ENCODE results near the gene DYSF. TPM values are rescaled to one million over a fixed set of nuclear protein-coding genes. Genes with fewer than 3 reads are reported as not detected.
A peak's percentile ranks its signal among the peaks of the same experiment; 100 is the strongest.

DYSF gene
- total RNA-seq, 1 experiment from 2014 or later: 0.50 TPM

GRCh38 chr2:71658771-71659170 lies 205.4 kb downstream of the DYSF start:
- in situ Hi-C loops (cut with HindIII; ENCODE audit: low pct_unique_long_range_greater_than_20kb, low sequenced_read_pairs): no loop called here
- DNase-seq (ENCODE audit: low read depth, low spot score): no peak

GRCh38 chr2:71659868-71660518 lies 206.6 kb downstream of the DYSF start:
- in situ Hi-C loops (cut with HindIII; ENCODE audit: low pct_unique_long_range_greater_than_20kb, low sequenced_read_pairs): no loop called here
- no peak for DNase-seq (ENCODE audit: low read depth, low spot score)

- in situ Hi-C loops (cut with HindIII; ENCODE audit: low pct_unique_long_range_greater_than_20kb, low sequenced_read_pairs): no loop called here
- DNase-seq (ENCODE audit: low read depth, low spot score): no peak
These were observed 208.4 kb downstream of the DYSF start for GRCh38 chr2:71661782-71662181.

- DNase-seq (ENCODE audit: low read depth, low spot score): no peak
- in situ Hi-C loops (cut with HindIII; ENCODE audit: low pct_unique_long_range_greater_than_20kb, low sequenced_read_pairs): no loop called here
These were observed 209.5 kb downstream of the DYSF start for GRCh38 chr2:71662665-71663394.

- in situ Hi-C loops (cut with HindIII; ENCODE audit: low pct_unique_long_range_greater_than_20kb, low sequenced_read_pairs): no loop called here
- DNase-seq (ENCODE audit: low read depth, low spot score): no peak
These were observed 210.8 kb downstream of the DYSF start for GRCh38 chr2:71664161-71664560.

GRCh38 chr2:71665168-71666093 lies 212.1 kb downstream of the DYSF start:
- DNase-seq (ENCODE audit: low read depth, low spot score): no peak
- in situ Hi-C loops (cut with HindIII; ENCODE audit: low pct_unique_long_range_greater_than_20kb, low sequenced_read_pairs): no loop called here

GRCh38 chr2:71666094-71666474 lies 212.7 kb downstream of the DYSF start:
- DNase-seq (ENCODE audit: low read depth, low spot score): no peak
- in situ Hi-C loops (cut with HindIII; ENCODE audit: low pct_unique_long_range_greater_than_20kb, low sequenced_read_pairs): no loop called here

GRCh38 chr2:71667256-71668182 lies 214.2 kb downstream of the DYSF start:
- no peak for DNase-seq (ENCODE audit: low read depth, low spot score)
- in situ Hi-C loops (cut with HindIII; ENCODE audit: low pct_unique_long_range_greater_than_20kb, low sequenced_read_pairs): no loop called here

GRCh38 chr2:71668326-71669057 lies 215.1 kb downstream of the DYSF start:
- in situ Hi-C loops (cut with HindIII; ENCODE audit: low pct_unique_long_range_greater_than_20kb, low sequenced_read_pairs): no loop called here
- DNase-seq (ENCODE audit: low read depth, low spot score): no peak

GRCh38 chr2:71669058-71669456 lies 215.7 kb downstream of the DYSF start:
- in situ Hi-C loops (cut with HindIII; ENCODE audit: low pct_unique_long_range_greater_than_20kb, low sequenced_read_pairs): no loop called here
- no peak for DNase-seq (ENCODE audit: low read depth, low spot score)

- in situ Hi-C loops (cut with HindIII; ENCODE audit: low pct_unique_long_range_greater_than_20kb, low sequenced_read_pairs): no loop called here
- DNase-seq (ENCODE audit: low read depth, low spot score): no peak
These were observed 216.5 kb downstream of the DYSF start for GRCh38 chr2:71669628-71670429.

- in situ Hi-C loops (cut with HindIII; ENCODE audit: low pct_unique_long_range_greater_than_20kb, low sequenced_read_pairs): no loop called here
- no peak for DNase-seq (ENCODE audit: low read depth, low spot score)
These were observed 217.1 kb downstream of the DYSF start for GRCh38 chr2:71670430-71670795.

GRCh38 chr2:71671203-71671854 lies 218.0 kb downstream of the DYSF start:
- DNase-seq (ENCODE audit: low read depth, low spot score): no peak
- in situ Hi-C loops (cut with HindIII; ENCODE audit: low pct_unique_long_range_greater_than_20kb, low sequenced_read_pairs): no loop called here

GRCh38 chr2:71671895-71672825 lies 218.8 kb downstream of the DYSF start:
- in situ Hi-C loops (cut with HindIII; ENCODE audit: low pct_unique_long_range_greater_than_20kb, low sequenced_read_pairs): no loop called here
- peak; percentile 16 for DNase-seq (ENCODE audit: low read depth, low spot score)

Data from SK-MEL-5 (cell line).